OCI-LY7 (cell line): ENCODE measurements around the gene MARF1.

Experiments used
- EZH2phosphoT487 ChIP-seq: fragments of 200-600 bp; sonication (generic); IDR thresholded peaks from 2 replicates; pipeline ENCODE4 v1.6.1; 2018; ENCODE audit warnings: low read depth, borderline replicate concordance, mild to moderate bottlenecking, mixed run types, antibody characterized with exemption, low read length, moderate library complexity, mixed read lengths
- TF ChIP-seq, protein P1 (sequence below): fragments of 200-600 bp; sonication (generic); conservative IDR thresholded peaks from 2 replicates; pipeline ENCODE4 v1.5.1; 2014; ENCODE audit warnings: mild to moderate bottlenecking, antibody characterized with exemption, low read length, moderate library complexity, mixed read lengths

DNA sequence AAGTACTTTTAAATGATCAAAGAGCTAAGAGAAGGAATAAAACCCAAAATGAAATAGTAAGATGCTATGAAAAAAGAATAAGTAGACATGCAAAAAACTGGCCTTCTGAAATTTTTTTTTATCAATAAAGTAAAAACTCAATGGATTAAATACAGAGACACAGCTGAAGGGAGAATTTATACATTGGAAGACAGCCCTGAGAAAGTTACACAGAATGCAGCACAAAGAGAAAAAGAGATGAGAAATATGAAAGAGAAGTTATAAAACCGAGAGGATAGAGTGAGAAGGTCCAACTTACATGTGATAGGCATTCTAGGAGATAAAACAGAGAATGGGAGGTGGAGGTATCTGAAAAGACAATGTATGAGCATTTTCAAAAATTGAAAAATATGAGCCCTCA, 57.0 kb downstream of the MARF1 start:
- TF ChIP-seq, protein P1, sequence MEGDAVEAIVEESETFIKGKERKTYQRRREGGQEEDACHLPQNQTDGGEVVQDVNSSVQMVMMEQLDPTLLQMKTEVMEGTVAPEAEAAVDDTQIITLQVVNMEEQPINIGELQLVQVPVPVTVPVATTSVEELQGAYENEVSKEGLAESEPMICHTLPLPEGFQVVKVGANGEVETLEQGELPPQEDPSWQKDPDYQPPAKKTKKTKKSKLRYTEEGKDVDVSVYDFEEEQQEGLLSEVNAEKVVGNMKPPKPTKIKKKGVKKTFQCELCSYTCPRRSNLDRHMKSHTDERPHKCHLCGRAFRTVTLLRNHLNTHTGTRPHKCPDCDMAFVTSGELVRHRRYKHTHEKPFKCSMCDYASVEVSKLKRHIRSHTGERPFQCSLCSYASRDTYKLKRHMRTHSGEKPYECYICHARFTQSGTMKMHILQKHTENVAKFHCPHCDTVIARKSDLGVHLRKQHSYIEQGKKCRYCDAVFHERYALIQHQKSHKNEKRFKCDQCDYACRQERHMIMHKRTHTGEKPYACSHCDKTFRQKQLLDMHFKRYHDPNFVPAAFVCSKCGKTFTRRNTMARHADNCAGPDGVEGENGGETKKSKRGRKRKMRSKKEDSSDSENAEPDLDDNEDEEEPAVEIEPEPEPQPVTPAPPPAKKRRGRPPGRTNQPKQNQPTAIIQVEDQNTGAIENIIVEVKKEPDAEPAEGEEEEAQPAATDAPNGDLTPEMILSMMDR, result no peak
- no peak for TF ChIP-seq EZH2phosphoT487
